Measurements from ENCODE around the gene DDTL.
"Not testable (repeated sequence)": the region's sequence is repeated elsewhere in the genome, so short reads cannot be mapped to it uniquely, and the experiment has no call there.

- not testable (repeated sequence) for TF ChIP-seq ATF2 (IDR thresholded peaks at IDR 0.05; ENCODE audit: low read length); EP300 (IDR thresholded peaks at IDR 0.05; ENCODE audit: borderline replicate concordance in 1 of 2, low read depth in 2 of 2, low read length in 2 of 2); POLR2AphosphoS5 (IDR thresholded peaks at IDR 0.05; ENCODE audit: low read depth, low read length); TEAD4 (IDR thresholded peaks at IDR 0.05; ENCODE audit: low read depth, low read length); GABPA (IDR thresholded peaks at IDR 0.05; ENCODE audit: borderline replicate concordance, insufficient read depth, low read length); TBP (IDR thresholded peaks at IDR 0.05; ENCODE audit: low read depth, low read length)
- TF ChIP-seq, protein P1, sequence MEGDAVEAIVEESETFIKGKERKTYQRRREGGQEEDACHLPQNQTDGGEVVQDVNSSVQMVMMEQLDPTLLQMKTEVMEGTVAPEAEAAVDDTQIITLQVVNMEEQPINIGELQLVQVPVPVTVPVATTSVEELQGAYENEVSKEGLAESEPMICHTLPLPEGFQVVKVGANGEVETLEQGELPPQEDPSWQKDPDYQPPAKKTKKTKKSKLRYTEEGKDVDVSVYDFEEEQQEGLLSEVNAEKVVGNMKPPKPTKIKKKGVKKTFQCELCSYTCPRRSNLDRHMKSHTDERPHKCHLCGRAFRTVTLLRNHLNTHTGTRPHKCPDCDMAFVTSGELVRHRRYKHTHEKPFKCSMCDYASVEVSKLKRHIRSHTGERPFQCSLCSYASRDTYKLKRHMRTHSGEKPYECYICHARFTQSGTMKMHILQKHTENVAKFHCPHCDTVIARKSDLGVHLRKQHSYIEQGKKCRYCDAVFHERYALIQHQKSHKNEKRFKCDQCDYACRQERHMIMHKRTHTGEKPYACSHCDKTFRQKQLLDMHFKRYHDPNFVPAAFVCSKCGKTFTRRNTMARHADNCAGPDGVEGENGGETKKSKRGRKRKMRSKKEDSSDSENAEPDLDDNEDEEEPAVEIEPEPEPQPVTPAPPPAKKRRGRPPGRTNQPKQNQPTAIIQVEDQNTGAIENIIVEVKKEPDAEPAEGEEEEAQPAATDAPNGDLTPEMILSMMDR (IDR thresholded peaks at IDR 0.05; ENCODE audit: control extremely low read depth in 1 of 3, insufficient read depth in 1 of 3, low read depth in 1 of 3, low read length in 3 of 3) = not testable (repeated sequence)
- TF ChIP-seq, protein P2, sequence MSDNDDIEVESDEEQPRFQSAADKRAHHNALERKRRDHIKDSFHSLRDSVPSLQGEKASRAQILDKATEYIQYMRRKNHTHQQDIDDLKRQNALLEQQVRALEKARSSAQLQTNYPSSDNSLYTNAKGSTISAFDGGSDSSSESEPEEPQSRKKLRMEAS (IDR thresholded peaks at IDR 0.05) = not testable (repeated sequence)
Observed at GRCh38 chr22:23993080-23993479, 26.4 kb downstream of the DDTL start.

Measured in H1 (cell line).